ENCODE measurements around the gene PKP3.
"Not testable (repeated sequence)": the region's sequence is repeated elsewhere in the genome, so short reads cannot be mapped to it uniquely, and the experiment has no call there.

PKP3 gene

GRCh38 chr11:396511-396947 lies 2.5 kb downstream of the PKP3 start:
- H3K27ac ChIP-seq, result no peak overlapping the region
- no peak for TF ChIP-seq ZFX (IDR thresholded peaks at IDR 0.05; ENCODE audit: borderline replicate concordance)
- TF ChIP-seq CTCF (IDR thresholded peaks at IDR 0.05), result 0 out of 2 replicates have a peak, but pooled peaks have one; percentile 10

DNA sequence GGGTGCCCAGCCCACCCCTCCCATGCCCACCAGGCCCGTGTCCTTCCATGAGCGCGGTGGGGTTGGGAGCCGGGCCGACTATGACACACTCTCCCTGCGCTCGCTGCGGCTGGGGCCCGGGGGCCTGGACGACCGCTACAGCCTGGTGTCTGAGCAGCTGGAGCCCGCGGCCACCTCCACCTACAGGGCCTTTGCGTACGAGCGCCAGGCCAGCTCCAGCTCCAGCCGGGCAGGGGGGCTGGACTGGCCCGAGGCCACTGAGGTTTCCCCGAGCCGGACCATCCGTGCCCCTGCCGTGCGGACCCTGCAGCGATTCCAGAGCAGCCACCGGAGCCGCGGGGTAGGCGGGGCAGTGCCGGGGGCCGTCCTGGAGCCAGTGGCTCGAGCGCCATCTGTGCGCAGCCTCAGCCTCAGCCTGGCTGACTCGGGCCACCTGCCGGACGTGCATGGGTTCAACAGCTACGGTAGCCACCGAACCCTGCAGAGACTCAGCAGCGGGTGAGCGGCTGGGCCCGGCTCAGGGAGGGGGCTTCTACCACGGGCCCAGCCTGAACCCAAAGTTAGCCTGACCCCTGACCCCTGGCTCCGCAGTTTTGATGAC lies 3.0 kb downstream of the PKP3 start:
- no peak overlapping the region for H3K27ac ChIP-seq
- no peak for TF ChIP-seq ZFX (IDR thresholded peaks at IDR 0.05; ENCODE audit: borderline replicate concordance)
- TF ChIP-seq CTCF (IDR thresholded peaks at IDR 0.05), result no peak

DNA sequence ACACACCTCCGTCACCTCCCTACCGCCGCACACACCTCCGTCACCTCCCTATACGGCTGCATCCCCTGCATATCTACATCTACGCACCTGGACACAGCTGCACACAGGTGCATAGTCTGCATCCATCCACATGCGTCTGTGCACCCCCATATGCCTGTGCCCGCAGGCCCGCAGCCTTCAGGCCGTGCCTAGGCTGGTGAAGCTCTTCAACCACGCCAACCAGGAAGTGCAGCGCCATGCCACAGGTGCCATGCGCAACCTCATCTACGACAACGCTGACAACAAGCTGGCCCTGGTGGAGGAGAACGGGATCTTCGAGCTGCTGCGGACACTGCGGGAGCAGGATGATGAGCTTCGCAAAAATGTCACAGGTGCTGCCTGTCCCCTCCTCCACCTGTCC lies 4.8 kb downstream of the PKP3 start:
- no peak for TF ChIP-seq CTCF (IDR thresholded peaks at IDR 0.05)
- TF ChIP-seq ZFX (IDR thresholded peaks at IDR 0.05; ENCODE audit: borderline replicate concordance), result no peak
- no peak overlapping the region for H3K27ac ChIP-seq

- no peak overlapping the region for H3K27ac ChIP-seq
- TF ChIP-seq ZFX (IDR thresholded peaks at IDR 0.05; ENCODE audit: borderline replicate concordance) (no peak), CTCF (IDR thresholded peaks at IDR 0.05) (no peak)
Observed at GRCh38 chr11:399731-400211, 5.8 kb downstream of the PKP3 start.

GRCh38 chr11:400241-400689 lies 6.3 kb downstream of the PKP3 start:
- no peak for TF ChIP-seq CTCF (IDR thresholded peaks at IDR 0.05)
- no peak for TF ChIP-seq ZFX (IDR thresholded peaks at IDR 0.05; ENCODE audit: borderline replicate concordance)
- H3K27ac ChIP-seq, result no peak overlapping the region

GRCh38 chr11:401196-401595 lies 7.2 kb downstream of the PKP3 start:
- H3K27ac ChIP-seq, result not testable (repeated sequence)

GRCh38 chr11:403021-403760 lies 9.2 kb downstream of the PKP3 start:
- no peak for TF ChIP-seq CTCF (IDR thresholded peaks at IDR 0.05)
- TF ChIP-seq ZFX (IDR thresholded peaks at IDR 0.05; ENCODE audit: borderline replicate concordance), result no peak
- H3K27ac ChIP-seq, result 0 out of 2 replicates have a peak overlapping the region, but pooled peaks have one; percentile 73
